ENCODE data around the gene NFAT5. TPM values are rescaled to one million over a fixed set of nuclear protein-coding genes. Genes with fewer than 3 reads are reported as not detected.
A peak's percentile ranks its signal among the peaks of the same experiment; 100 is the strongest.

The NFAT5 gene
- total RNA-seq, 4 donors from 2014 or later: 76.1 to 122 (median 102) TPM

GRCh38 chr16:69522041-69522578, 43.7 kb upstream of the NFAT5 start:
- intact Hi-C loops (cut with DNase I): no loop called here
- Histone ChIP-seq H3K27ac (no peak overlapping the region), H3K36me3 (no peaks in the 10 kb centered on the region), H3K4me3 (replicated peaks in 1 of 3) (no peak overlapping the region), H3K4me1 (peaks cover 8 to 15% of the 10 kb centered on the region in 2 donors), H3K9me3 (no peaks in the 10 kb centered on the region), H3K27me3 (no peaks in the 10 kb centered on the region)
- TF ChIP-seq POLR2A (IDR thresholded peaks at IDR 0.05) (no peak), CTCF (IDR thresholded peaks at IDR 0.05) (no peak)
- no peak for DNase-seq
- WGBS, 2 donors: 96 to 97% methylated on average over 5 of the region's 5 CpGs

GRCh38 chr16:69522732-69523404, 42.9 kb upstream of the NFAT5 start:
- TF ChIP-seq CTCF (IDR thresholded peaks at IDR 0.05) (no peak), POLR2A (IDR thresholded peaks at IDR 0.05) (no peak)
- Histone ChIP-seq H3K9me3 (no peaks in the 10 kb centered on the region), H3K4me3 (replicated peaks in 1 of 3) (no peak overlapping the region), H3K4me1 (peaks cover 12 to 20% of the 10 kb centered on the region in 2 donors), H3K27ac (no peak overlapping the region), H3K36me3 (no peaks in the 10 kb centered on the region), H3K27me3 (no peaks in the 10 kb centered on the region)
- 95% methylated on average over 7 of the region's 7 CpGs for WGBS, 2 donors
- no peak for DNase-seq
- intact Hi-C loops (cut with DNase I): no loop called here

- intact Hi-C loops (cut with DNase I): no loop called here
- Histone ChIP-seq H3K9me3 (no peaks in the 10 kb centered on the region), H3K4me3 (replicated peaks in 1 of 3) (no peak overlapping the region), H3K4me1 (peaks cover 12 to 20% of the 10 kb centered on the region in 2 donors), H3K27me3 (no peaks in the 10 kb centered on the region), H3K27ac (peak overlapping the region in 1 of 3 donors; percentile 30), H3K36me3 (no peaks in the 10 kb centered on the region)
- no peak for TF ChIP-seq CTCF (IDR thresholded peaks at IDR 0.05)
- peak; percentile 12 to 23 for DNase-seq
- 78 to 79% methylated on average over 13 of the region's 13 CpGs for WGBS, 2 donors
Observed at GRCh38 chr16:69523566-69524305, 42.0 kb upstream of the NFAT5 start.

DNA sequence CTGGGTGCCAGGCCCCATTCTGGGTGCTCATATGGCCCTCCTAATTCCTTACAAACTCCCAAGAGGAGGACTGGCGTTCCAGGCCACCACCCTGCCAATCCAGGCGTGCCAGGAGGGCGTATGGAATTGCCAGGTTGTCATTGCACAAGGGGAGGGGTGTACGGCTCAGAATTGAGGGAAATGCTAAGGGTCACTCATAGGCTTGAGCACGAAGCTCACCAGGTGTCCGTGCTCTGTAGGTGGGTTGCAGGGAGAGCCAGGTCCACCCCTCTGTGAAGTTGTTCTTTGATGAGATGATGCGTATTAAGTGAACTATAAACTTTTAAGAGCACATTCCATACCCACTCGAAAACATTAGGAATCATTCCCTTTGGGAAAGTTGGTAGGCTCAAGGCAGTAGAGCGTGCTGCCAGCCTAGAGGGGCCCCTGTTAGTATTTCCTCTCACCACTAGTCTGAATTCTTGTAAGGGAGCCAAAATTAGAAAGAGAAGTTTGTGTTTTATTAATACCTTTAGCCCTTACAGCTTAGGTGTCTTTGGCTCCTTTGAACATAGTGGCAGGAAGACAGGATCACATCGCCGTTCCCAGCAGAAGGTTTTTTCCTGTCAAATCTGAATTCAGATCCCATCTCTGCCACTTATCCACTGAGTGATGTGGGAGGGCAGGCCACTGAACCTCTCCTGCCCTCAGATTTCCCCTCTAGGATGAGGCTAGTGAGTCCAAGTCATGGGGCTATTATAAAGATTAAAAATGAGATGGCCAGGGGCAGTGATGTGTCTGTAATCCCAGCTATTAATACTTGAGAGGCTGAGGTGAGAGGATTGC, 38.7 kb upstream of the NFAT5 start:
- DNase-seq: peak; percentile 52 to 66
- Histone ChIP-seq H3K4me1 (peaks cover 16 to 29% of the 10 kb centered on the region in 2 donors), H3K9me3 (no peaks in the 10 kb centered on the region), H3K36me3 (no peaks in the 10 kb centered on the region), H3K27ac (peak overlapping the region; percentile 51 to 73 (median 55)), H3K4me3 (replicated peaks in 1 of 3) (no peak overlapping the region), H3K27me3 (no peaks in the 10 kb centered on the region)
- 45 to 46% methylated on average over 11 of the region's 11 CpGs for WGBS, 2 donors
- intact Hi-C loops (cut with DNase I): no loop called here
- TF ChIP-seq POLR2A (IDR thresholded peaks at IDR 0.05): no peak
- TF ChIP-seq CTCF (IDR thresholded peaks at IDR 0.05): peak in 5 of 6 experiments; percentile 18 to 54 (median 40)
